GM21423 (cell line): ENCODE measurements around the gene CDC45.

Source experiments
- ATAC-seq: cut with Tn5 transposase; IDR thresholded peaks from one replicate; pipeline ENCODE4 v1.9.1; 2021; ENCODE audit warnings: mild to moderate bottlenecking, moderate library complexity; ENCODE audit not compliant: unreplicated experiment

CDC45 gene

DNA sequence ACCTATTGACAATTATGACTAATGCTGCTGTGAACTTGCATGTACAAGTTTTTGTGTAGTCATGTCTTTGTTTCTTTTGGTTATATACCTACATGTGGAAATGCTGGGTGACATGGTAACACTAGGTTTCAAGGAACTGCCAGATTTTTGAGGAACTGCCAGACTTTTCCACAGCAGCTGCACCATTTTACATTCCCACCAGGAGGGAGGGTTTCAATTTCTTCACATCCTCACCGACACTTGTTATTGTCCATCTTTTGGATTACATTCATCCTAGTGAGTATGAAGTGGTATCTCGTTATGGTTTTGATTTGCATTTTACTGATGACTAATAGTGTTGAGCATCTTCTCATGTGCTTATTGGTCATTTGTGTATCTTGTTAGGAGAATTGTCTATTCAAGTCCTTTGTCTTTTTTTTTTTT is 31.2 kb downstream of the CDC45 start:
- no peak for ATAC-seq

DNA sequence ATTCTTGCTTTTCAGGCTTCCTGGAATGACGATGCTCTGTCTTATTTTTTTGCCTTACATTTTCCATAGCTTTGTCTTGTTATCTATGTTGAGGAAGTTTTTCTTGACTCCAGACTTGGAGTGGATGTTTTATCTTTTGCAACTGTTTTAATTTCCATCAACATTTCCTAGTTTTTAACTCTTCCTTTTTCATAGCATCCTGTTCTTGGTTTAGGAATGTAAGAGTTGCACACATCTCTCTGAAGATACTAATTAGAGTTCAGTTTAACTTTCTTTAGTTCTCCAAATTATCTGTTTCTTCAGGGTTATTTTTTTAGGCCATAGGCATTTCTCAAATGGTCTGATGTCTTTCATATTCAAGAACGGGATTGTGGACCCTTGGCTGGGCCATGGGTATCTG is 34.1 kb downstream of the CDC45 start:
- ATAC-seq = no peak

DNA sequence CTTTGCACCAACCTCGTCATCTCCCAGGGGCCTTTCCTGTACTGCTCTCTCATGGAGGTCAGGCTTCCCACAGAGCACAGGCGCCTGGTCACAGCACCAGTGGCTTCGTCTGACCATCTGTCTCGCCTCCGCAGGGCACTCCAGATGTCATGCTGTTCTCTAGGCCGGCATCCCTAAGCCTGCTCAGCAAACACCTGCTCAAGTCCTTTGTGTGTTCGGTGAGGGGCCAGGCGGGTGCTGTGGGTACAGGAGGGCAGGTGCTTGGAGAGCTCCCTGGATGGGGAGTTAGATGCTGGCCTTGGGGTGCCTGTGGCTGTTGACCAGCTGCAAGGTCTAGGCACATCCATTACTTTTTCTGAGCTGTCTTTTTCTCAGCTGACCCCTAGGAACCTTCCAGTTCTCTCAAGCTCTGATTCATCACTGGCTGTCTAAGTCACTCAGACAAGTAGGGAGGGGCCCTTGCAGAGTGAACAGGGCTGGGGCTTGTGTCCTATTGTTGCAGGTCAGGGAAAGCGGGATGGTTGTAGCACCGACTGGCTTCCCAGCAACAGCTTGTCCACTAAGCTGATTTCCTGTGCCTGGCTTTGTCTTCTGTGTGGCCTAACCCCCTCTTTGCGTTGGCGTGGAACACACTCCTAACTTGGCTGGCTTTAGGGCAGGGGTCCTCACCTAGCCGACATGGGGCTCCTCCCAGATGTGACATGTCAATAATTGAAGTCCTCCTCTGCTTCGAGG is 35.3 kb downstream of the CDC45 start:
- no peak for ATAC-seq

DNA sequence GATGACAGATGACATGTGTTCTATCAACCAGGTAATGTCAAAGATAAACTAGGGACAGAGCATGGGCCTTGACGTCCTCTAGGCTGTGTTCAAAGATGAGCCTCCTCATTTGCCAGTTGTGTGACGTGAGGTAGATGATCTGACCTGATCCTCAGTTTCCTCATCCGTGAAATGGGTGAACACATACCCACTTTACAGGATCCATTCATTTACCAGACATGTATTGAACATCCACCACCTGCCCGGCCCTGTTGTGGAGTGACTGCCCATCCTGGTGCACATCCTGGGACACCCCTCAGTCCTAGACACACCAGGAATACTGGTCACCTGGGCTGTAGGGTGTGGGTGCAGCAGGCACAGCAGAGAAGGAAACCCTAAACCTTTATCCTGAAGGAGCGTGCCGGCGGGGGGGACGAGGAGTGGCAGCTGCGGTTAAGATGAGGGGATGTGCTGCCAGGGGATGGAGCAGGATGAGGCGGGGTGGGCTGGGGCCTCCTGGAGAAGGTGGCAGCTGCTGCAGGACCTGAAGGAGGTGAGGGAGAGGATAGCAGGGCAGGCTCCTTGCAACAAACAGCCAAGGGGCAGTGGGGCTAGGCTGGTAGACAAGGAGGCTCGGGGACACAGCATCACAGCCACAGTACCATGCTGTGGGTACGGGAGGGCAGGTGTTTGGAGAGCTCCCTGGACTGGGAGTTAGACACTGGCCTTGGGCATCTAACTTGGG is 36.1 kb downstream of the CDC45 start:
- ATAC-seq = no peak

DNA sequence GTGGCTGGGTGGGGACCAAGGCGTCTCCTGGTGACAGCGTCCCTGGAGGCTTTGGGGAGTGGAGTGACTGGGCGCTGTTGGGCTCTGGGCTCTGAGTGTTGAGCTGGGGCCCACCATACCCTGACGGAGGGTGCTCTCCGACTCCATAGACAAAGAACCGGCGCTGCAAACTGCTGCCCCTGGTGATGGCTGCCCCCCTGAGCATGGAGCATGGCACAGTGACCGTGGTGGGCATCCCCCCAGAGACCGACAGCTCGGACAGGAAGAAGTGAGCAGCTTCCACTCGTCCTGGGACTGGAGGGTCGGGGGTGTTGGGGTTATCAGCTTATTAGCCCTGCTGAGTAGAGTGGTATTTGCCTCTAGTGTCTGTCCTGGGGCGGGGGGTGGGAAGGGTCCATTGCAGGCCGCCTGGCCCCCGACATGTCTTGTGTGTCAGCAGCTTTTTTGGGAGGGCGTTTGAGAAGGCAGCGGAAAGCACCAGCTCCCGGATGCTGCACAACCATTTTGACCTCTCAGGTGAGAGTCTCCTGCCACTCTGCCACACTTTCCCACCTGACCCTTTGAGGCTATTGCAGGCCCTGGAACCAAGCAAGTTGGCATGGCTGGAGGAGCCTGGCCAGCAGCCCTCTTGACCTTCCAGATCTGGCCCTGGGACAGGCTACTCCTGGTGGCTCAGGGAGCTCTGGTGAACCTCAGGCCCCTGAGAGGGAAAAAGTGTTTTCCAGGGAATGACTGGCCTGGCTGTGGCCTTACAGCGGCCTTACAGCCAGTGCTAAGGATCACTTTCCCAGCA is 36.9 kb downstream of the CDC45 start:
- ATAC-seq = no peak

DNA sequence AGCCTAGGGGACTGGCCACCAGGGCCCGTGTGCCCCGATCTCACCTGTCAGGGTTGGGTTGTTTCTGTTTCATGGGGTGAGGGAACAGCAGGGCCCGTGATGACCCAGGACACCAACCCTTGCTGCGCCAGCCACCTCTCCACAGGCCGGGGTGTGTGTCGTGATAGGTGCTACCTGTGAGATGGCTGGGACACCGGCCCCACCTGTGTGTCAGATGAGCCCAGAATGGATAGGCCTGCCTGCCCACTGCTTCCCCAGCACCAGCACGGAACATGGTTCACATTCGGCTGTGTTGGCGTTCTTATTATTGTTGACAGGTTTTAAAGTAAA is 37.4 kb downstream of the CDC45 start:
- no peak for ATAC-seq

DNA sequence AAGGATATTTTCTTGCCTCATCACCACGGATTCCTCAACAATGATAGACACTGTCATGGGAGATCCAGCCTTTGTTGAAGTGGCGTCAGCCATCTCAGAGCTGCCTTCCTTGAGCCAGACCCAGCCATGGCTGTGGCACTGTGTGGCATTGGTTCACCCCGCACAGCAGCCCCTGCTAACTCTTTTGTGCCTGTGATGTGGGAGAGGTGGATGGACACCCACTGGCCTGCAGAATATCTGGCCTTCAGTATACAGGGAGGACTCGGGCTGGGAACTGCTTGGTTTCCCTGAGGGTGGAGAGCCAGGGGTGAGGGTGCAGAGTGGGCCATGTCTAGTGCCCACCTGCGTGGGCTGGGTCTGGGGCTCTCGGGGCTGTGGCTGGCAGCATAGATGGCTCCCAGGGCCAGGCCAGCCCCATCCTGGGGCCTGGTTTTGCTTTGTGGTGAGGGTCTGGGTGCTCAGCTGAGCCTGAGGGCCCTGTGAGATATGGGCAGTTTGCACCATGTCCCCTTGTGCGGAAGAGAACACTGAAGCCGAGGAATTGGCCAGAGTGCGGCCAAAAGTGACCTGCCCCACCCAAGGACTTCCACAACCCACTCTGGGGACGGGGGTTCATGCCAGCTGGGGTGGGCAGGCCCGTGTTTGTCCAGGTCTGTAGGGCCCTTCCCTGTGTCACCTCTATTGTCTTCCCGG is 38.3 kb downstream of the CDC45 start:
- ATAC-seq = no peak

DNA sequence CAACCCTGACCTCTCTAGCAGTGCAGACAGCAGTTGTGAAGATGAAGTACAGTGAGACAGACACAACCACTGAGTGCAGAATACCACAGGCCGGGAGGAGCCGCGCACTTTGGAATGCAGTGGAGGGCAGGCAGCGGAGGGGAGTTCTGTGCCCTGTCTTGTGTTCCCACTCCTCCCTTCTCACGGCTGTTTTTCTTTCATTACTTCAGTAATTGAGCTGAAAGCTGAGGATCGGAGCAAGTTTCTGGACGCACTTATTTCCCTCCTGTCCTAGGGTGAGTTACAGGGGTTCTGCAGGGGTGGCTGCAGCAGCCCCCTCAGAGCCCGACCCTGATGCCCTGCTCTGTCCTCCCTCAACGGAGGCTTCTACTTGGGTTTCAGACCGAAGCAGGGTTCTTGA is 38.9 kb downstream of the CDC45 start:
- ATAC-seq = no peak

DNA sequence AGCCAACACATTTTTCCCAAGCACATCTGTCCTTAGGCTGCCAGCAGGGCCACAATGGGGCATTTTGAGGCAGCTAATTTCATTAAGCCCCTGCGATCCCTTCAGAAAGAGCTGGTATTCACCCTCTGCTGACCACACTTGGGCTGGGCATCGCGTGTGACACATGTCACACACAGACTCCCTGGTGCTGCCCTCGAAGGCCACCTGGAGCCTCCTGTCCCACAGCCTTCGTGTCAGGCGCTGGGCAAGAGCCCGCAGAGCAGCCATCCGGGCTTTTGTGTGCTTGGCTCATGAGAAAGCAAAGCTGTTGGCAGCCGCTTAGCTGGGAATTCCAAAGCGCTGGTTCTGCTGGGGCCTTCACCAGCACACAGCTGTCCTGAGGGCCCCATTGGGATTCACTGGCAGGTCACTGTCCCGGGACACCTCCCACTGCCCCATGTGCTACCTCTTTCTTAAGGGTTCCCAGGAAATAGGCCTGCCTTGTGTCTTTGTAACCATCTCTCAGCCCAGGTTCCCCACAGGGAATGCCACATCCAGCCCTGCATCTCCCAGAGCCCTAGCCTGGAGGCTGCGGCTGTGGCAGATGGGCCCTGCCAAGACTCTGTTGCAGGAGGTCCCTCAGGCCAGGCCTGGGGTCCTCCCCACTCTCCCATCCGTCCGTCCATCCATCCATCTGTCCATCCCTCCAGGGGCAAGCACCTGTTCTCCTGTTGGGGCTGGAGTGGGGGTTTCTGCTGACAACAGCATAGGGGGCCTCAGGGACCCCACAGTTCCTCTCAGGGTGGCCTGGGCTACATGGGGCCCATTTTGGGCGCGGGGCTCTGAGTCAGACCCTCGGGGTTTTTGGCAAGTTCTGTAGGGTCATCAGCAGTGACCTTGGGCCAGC is 39.6 kb downstream of the CDC45 start:
- ATAC-seq = no peak

DNA sequence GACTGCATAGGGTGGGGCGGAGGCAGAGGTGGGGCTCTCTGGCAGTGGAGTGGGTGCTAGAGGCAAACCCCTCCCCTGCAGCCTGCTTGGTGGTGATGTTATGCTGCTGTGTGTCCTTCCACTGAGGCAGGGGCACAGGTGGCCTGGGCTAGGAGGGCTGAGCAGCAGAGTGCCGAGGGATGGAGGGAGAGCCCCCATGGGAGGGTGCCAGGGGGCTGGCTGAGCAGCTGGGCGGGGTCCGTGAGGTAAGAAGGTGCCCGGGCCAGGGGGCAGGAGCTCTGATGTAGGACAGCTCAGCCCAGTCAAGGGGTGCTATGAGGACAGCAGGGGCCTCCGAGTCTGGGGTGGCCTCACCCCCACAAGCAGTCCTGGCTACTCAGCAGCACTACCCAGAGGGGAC is 40.3 kb downstream of the CDC45 start:
- no peak for ATAC-seq

DNA sequence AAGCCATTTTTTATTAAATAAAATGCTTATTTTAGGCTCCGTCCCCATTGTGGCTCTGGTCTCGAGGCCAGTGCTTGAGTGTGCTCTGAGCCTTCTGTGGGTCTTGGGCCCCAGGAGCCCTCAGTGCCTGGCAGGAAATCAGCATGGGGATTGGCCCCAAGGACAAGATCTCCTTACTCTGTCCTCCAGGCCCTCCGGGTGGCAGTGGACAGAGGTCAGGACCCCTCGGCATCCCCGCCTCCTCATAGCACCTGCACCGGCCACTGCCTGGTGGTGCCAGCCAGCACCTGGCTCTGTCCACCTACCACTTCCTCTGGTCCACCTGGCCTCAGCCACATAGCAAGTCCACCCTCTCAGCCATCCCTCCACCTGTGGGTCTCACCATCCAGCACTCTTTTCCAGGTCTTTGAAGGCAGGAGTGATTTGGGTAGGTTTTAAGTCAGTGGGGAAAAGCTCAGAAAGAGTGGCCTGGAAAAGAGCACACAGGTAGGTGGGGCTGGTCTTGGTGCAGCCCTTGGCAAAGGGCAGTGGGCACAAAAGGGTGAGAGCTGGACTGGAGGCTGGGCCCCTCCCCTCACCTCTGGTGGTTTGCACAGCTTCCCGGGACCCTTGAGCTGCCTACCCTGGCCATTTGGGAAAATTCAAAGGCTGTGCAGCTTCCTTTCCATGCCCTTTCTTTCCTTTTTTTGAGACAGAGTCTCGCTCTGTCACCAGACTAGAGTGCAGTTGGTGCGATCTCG is 41.0 kb downstream of the CDC45 start:
- ATAC-seq = no peak

DNA sequence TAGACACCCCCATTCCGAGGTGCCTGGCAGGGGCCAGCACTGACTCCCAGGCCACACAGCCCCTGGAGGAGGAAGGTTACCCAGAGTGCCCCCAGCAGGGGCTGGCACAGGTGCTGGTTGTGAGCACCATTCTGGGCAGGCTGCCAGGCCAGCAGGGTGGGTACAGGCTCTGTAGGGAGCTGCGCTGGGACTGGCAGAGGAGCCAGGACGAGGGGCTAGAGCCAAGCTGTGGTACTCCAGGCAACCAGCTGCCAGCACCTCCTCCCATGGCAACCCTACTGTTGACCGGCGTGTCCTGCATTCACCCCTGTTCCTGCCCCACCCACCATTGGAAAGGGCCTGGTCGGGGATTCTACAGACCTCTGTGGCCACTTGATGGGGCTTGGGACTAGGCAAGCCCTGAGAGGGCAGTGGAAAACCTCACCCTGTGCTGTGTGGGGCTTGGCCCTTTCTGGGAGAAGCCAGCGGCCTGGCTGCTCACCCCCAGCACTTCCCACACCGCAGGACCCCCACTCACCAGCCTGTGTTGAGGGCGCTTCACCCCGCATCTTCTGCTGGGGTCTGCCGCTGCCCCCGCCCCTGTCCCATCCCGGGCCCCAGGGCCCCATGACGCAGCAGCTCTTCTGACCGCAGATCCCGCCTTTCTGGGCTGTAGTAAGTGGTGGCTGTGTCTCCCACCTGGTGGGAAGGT is 42.6 kb downstream of the CDC45 start:
- no peak for ATAC-seq

DNA sequence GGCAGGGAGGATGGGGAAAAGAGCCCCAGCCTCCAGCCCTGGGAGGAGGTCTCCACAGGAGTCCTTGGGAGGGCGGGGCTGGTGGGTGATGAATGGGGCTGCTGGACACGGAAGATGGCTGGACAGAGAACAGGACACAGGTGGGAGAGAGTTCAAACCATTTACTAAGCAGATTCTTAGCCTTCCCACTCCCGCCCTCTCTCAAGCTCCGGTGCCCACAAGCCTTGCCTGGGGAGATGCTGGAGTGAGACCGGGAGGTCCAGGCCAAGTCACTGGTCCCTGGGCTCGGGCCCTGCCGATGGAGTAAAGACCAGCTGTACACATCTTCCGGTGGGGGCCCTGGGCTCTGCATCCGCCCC is 43.1 kb downstream of the CDC45 start:
- no peak for ATAC-seq

DNA sequence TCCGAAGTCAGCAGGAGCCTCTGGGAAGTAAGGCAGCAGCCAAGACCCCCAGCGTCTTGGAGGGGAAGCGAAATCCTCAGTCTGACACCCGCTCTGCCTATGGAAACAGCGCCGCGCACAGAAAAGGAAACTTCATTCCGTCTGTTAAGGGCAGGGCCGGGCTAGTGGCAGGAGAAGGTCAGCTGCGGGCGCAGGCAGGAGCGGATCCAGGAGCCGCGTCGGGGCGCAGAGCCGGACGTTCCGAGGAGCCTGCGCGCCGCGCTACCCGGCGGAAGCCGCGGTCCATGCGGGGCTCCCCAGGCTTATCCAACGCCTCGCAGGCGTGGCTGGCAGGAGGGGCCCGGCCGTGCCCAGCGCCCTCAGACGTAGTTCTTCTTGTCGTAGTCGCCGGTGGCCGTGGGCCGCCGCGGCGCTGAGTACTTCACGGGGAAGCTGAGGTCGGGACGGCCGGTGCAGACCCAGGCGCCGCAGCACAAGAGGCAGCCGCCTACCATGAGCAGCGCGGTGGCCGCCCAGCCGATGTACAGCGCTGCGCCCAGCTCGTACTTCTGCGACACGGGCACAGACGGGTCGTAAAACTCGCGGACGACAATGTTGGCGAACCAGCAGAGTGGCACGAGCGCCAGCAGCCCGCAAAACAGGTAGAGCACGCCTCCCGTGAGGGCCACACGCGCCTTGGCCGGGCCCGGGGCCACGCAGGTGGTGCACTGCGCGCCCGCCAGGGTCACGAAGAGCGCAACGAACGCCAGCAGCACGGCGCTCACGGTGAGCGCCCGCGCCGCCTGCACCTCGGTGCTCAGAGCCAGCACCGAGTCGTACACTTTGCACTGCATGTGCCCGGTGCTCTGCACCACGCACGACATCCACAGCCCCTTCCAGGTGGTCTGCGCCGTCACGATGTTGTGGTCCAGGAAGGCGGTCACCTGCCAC is 43.8 kb downstream of the CDC45 start:
- no peak for ATAC-seq

DNA sequence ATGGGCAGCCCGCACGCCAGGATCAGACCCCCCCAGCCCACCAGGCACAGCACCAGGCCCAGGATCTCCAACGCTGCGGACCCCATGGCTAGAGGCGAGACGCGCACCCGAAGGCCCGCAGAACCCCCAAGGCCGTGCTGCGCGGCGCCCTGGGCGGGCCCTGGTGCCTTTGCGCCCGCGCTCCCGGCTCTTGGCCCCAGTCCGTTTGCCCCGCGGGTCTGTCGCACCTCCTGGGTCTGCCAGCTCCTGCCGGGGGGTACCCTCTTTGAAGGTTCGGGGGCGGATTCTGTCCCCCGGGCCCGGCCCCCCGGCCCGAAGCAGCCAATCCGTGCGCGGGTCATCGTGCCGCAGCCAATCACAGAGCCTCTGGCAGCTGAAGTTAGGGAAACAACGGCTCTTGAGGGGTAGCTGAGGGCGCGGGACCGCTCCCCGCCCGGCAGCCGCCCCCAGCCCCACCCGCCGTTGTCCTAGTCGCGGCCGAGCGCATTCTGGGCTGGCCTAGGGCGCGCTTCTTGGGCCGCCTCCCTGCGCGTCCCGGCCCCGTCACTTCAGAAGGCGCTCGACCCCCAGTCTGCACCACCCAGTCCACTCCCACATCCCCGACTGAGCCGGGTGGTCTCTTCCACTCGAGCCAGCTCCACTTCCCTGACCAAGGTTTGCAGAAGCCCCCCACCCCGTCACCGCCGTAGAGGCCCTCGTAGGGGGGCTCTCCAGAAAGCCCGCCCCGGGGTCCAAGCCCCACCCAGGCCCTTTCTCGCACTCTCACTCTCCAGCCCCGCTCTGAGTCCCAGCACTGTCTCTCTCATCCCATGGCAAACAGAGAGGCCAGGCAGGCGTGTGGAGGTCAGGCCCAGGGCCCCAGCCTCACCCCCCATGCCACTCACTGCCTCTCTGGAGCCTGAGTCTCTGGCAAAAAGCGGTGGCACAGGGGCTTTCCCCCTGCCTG is 44.7 kb downstream of the CDC45 start, which contains the start of gene CLDN5:
TSS of gene CLDN5 (minus strand) at position 241 of the 946 bp plus-strand sequence. CDS start at position 86, 155 bp downstream.
- no peak for ATAC-seq

DNA sequence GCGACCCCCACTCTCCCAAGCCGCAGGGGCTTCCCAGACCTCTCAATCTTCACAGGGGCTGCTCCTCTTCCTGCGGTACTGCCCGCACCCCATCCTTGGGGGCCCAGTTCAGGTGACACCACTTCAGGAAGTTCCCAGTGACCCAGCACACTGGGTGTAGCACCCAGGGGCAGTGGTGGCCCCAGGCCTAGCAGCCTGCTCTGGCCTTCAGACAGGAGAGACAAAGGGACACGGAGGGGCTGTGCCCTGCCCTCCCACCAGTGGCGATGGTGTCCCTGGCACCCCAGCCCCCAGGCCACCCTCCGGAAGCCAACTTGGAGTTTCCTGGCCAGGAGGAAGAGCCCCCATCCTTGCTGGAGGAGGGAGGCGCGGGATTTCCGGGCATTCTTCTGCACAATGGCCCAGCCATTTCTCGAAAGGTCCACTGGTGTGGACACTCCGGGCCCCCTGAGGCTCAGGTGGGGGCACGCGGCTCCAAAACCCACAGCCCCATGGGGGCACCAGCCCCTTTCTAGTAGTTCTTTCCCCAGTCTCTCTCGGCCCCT is 45.5 kb downstream of the CDC45 start:
- ATAC-seq = no peak

DNA sequence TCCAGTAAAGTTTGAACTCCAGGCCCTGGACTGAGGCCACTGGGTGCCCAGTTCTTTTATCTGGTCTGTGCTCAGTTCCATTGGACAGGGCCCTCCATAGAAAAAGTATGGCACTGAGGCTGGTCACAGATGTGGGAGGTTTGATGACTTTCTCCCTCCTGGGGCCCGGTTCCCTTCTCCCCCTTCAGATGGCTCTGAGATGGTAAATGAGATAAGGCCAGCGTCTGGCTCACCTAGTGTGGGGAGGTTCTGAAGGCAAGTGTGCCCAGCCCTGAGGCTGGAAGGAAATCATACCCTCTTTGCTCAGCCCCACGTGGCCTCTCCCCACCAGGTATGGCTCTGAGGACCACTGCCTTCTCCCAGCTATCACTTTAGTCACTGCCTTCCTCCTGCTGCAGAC is 45.9 kb downstream of the CDC45 start:
- no peak for ATAC-seq
